GM19043 (cell line): ENCODE results near the gene ARVCF.

Experiments used
- ATAC-seq: cut with Tn5 transposase; IDR thresholded peaks from one replicate; pipeline ENCODE4 v1.9.1; 2021; ENCODE audit warnings: low read depth; ENCODE audit not compliant: unreplicated experiment

ARVCF gene

GRCh38 chr22:20001082-20001638 is 15.5 kb downstream of the ARVCF start:
- ATAC-seq = no peak

GRCh38 chr22:20000246-20001081 is 16.2 kb downstream of the ARVCF start:
- no peak for ATAC-seq

GRCh38 chr22:19998991-19999820 is 17.4 kb downstream of the ARVCF start:
- ATAC-seq = no peak

- no peak for ATAC-seq
These were observed 18.2 kb downstream of the ARVCF start for GRCh38 chr22:19998232-19998951.

GRCh38 chr22:19997561-19998231 is 18.9 kb downstream of the ARVCF start:
- ATAC-seq = no peak

- ATAC-seq = no peak
These were observed 19.8 kb downstream of the ARVCF start for GRCh38 chr22:19996694-19997384.

- ATAC-seq = no peak
These were observed 20.8 kb downstream of the ARVCF start for GRCh38 chr22:19995611-19996339.

GRCh38 chr22:19994851-19995610 is 21.6 kb downstream of the ARVCF start:
- ATAC-seq = no peak

- ATAC-seq = no peak
These were observed 22.7 kb downstream of the ARVCF start for GRCh38 chr22:19993926-19994325.

- ATAC-seq = no peak
These were observed 23.7 kb downstream of the ARVCF start for GRCh38 chr22:19992921-19993355.

- no peak for ATAC-seq
These were observed 24.1 kb downstream of the ARVCF start for GRCh38 chr22:19992481-19992911.

- no peak for ATAC-seq
These were observed 24.8 kb downstream of the ARVCF start for GRCh38 chr22:19991645-19992451.

GRCh38 chr22:19991395-19991644 is 25.3 kb downstream of the ARVCF start:
- ATAC-seq = no peak

GRCh38 chr22:19990609-19991394 is 25.8 kb downstream of the ARVCF start:
- ATAC-seq = no peak

- no peak for ATAC-seq
These were observed 26.4 kb downstream of the ARVCF start for GRCh38 chr22:19990188-19990587.

- no peak for ATAC-seq
These were observed 26.9 kb downstream of the ARVCF start for GRCh38 chr22:19989725-19990067.
